Lower leg skin (tissue), 4 donors: ENCODE results near the gene GNPDA2. TPM values are rescaled to one million over a fixed set of nuclear protein-coding genes. Genes with fewer than 3 reads are reported as not detected.

Source experiments
- DNase-seq, 2 donors: peaks; one replicate each; pipeline ENCODE4 v3.0.0-alpha.2; 2019; ENCODE audit warnings: low spot score in 2 of 2
- H3K4me3 ChIP-seq: fragments of 200-600 bp; sonication (generic); 2 replicates; pipeline ENCODE4 v1.5.1; 2017; ENCODE audit warnings: mild to moderate bottlenecking, low read depth; ENCODE audit not compliant: poor library complexity, severe bottlenecking
- POLR2A ChIP-seq, 2 donors: fragments of 450-650 bp; IDR thresholded peaks; one replicate each; pipeline ENCODE4 v1.6.1; 2016 to 2017; ENCODE audit warnings: antibody characterized with exemption in 2 of 2, mild to moderate bottlenecking in 1 of 2, moderate library complexity in 1 of 2
- WGBS, 2 donors: methylation state at CpG; one replicate each; pipeline ENCODE4 v1.1.5; 2018; 5-methylcytosine and 5-hydroxymethylcytosine counted together
- intact Hi-C: fragments of 100-400 bp; cut with DNase I; formaldehyde crosslinking; loops from one replicate; pipeline ENCODE4 v1.15.0; 2023; ENCODE audit warnings: low total_unique reads
- total RNA-seq, 4 donors: library from RNA; depleted of rRNA; stranded (reverse); fragments of >200 nt; gene quantifications; one replicate each; pipeline ENCODE4 v1.1.0, GENCODE V29; 2016
- TF ChIP-seq, protein P1 (sequence below), 3 donors: fragments of 450-650 bp; IDR thresholded peaks; one replicate each; pipeline ENCODE4 v1.5.1; 2016; ENCODE audit warnings: antibody characterized with exemption in 3 of 3, mild to moderate bottlenecking in 3 of 3, moderate library complexity in 2 of 3

The GNPDA2 gene
- 10 to 100 TPM in 3 of 4 donors, 1 to 10 TPM in 1; 9.4 to 15.6 (median 12.6) TPM for total RNA-seq

DNA sequence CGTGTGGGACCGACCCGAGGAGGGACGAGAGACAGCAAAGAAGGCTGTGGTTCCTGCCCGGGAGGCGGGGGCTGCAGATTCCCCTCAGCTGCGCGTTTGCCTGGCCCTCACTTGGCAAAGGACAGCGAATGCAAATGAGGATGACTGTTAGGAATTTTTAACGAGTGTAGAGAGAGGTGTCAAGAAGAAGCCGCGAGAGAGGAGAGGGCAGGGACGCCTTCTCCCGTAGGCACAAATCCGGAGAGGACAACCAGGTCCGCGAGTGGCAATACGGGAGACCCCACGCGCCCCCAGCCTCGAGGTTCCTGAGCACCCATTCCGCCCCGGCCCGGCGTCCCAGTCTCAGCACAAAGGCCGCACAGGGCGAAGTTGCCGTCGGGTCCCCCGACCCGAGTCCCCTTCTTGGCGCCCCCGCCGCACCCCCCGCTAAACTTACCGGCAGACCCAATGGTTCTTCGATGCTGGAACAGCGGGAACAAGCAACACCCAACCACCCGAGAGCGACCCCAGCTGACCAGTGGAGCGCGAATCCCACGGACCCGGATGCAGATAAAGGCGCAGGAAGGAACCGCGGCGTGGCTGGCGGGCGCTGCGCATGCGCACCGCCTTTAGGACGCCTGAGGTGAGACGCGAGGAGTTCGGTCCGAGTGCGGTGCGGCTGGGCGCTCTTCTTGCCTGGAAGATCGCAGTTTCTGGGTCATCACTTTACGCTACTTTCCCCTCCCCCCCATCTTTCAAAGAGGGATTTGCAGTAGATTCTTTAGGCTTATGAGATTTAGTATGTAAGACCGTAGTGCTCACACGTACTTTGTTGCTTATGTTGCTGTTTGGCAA, at the start of gene GNPDA2:
Gene GNPDA2, minus strand, starts transcription at position 519 of the 834 bp plus-strand sequence. CDS start 4,349 bp downstream, outside the sequence.
- TF ChIP-seq, protein P1, sequence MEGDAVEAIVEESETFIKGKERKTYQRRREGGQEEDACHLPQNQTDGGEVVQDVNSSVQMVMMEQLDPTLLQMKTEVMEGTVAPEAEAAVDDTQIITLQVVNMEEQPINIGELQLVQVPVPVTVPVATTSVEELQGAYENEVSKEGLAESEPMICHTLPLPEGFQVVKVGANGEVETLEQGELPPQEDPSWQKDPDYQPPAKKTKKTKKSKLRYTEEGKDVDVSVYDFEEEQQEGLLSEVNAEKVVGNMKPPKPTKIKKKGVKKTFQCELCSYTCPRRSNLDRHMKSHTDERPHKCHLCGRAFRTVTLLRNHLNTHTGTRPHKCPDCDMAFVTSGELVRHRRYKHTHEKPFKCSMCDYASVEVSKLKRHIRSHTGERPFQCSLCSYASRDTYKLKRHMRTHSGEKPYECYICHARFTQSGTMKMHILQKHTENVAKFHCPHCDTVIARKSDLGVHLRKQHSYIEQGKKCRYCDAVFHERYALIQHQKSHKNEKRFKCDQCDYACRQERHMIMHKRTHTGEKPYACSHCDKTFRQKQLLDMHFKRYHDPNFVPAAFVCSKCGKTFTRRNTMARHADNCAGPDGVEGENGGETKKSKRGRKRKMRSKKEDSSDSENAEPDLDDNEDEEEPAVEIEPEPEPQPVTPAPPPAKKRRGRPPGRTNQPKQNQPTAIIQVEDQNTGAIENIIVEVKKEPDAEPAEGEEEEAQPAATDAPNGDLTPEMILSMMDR (IDR thresholded peaks at IDR 0.05) = no peak
- no peak for TF ChIP-seq POLR2A (IDR thresholded peaks at IDR 0.05)
- DNase-seq = peak; percentile 83 to 97
- WGBS, 2 donors = 0 to 1% methylated on average over 39 to 52 of the region's 65 CpGs
- intact Hi-C loops = no loop called here
- H3K4me3 ChIP-seq = peak within 1 kb of the TSS; percentile 70

GRCh38 chr4:44772340-44772739, 46.0 kb upstream of the GNPDA2 start:
- no peak for TF ChIP-seq POLR2A (IDR thresholded peaks at IDR 0.05)
- TF ChIP-seq, protein P1 (IDR thresholded peaks at IDR 0.05) = no peak
- intact Hi-C loops = no loop called here
- DNase-seq = no peak
- 60 to 82% methylated on average over 6 of the region's 6 CpGs for whole genome bisulfite sequencing, 2 donors
- no peak overlapping the region for H3K4me3 ChIP-seq

DNA sequence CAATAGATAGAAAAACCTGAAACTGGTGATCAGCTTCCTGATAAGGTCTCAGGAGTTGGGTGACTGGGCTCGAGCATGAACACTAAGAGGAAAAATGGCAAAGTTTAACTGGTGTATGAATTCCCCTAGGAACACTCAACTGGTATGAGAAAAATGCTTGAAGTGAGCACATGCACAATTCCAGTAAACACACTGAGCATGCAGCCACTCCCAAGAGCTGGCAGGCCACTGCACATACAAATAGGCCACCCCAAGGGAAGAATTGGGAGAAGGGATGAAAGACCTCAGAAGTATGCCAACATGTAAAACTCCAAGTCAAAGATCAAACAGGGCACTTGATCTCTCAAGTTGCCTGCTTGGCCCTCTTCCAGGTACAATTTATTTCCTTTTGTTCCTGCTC, 45.4 kb upstream of the GNPDA2 start:
- TF ChIP-seq, protein P1 (IDR thresholded peaks at IDR 0.05) = no peak
- no peak for TF ChIP-seq POLR2A (IDR thresholded peaks at IDR 0.05)
- WGBS, 2 donors = 38 to 50% methylated on average over 1 of the region's 1 CpG
- intact Hi-C loops = no loop called here
- DNase-seq = no peak
- no peak overlapping the region for H3K4me3 ChIP-seq

DNA sequence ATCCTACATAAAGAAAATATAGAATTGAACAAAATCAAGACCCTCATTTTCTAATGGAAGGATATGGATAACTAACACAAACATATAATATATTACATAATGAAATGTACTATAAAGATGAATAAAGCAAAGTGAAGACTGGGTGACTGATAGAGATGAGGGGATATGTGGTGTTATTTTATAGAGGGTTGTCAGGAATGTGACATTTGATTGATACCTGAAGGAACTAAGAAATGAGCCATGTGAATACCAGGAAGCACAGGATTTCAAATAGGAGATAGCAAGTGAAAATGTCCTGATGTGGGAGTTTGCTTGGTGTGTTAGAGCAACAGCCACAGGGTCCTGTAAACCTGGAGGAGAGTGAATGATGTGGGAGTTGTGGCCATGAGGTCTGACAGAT, 40.1 kb upstream of the GNPDA2 start:
- intact Hi-C loops = no loop called here
- DNase-seq = no peak
- TF ChIP-seq POLR2A (IDR thresholded peaks at IDR 0.05) = no peak
- TF ChIP-seq, protein P1 (IDR thresholded peaks at IDR 0.05) = no peak
- no peak overlapping the region for H3K4me3 ChIP-seq

DNA sequence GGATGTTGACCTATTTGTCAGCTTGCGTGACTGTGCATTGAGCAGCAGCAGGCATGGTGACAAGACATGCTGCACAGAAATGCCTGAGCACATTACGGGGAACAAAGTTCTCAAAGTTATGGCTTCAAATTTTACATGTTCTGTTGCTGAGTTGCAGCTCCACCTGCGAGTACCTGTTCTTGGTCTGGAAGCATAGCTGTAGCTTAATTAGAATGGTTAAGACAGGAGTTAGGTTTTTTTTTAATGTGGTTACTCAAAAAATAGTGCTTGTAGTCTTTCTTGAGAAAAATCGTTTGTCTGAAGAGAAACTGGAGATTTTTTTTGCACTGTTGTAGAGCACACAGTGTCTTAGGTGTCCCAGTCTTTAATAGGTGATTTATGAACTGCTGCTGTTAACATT, 38.8 kb upstream of the GNPDA2 start:
- intact Hi-C loops = no loop called here
- H3K4me3 ChIP-seq = no peak overlapping the region
- TF ChIP-seq POLR2A (IDR thresholded peaks at IDR 0.05) = no peak
- TF ChIP-seq, protein P1 (IDR thresholded peaks at IDR 0.05) = no peak

More for the DNA sequence above, 38.8 kb upstream of the GNPDA2 start:
- 68 to 73% methylated on average over 4 of the region's 4 CpGs for WGBS, 2 donors
- DNase-seq = no peak
